HG02884 (cell line): ENCODE data around the gene PIK3C2A.

Experiments
- ATAC-seq: cut with Tn5 transposase; IDR thresholded peaks from one replicate; pipeline ENCODE4 v1.9.1; 2021; ENCODE audit warnings: mild to moderate bottlenecking, moderate library complexity; ENCODE audit not compliant: unreplicated experiment

Gene PIK3C2A

DNA sequence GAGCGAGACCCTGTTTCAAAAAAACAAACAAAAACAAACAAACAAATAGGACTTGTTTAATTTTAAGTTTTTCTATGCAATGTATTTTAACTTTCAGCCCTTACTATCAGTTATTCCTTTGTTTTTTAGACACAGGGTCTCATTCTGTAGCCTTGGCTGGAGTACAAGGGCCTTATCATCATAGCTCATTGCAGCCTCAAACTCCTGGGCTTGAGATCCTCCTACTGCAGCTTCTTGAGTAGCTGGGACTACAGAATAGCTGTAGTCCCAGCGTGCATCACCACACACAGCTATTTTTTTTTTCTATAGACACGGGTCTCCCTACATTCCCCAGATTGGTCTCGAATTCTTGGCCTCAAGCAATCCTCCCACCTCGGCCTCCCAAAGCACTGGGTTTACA lies 44.5 kb downstream of the PIK3C2A start:
- no peak for ATAC-seq

GRCh38 chr11:17162376-17162775 lies 45.4 kb downstream of the PIK3C2A start:
- no peak for ATAC-seq

GRCh38 chr11:17161515-17161914 lies 46.3 kb downstream of the PIK3C2A start:
- no peak for ATAC-seq

DNA sequence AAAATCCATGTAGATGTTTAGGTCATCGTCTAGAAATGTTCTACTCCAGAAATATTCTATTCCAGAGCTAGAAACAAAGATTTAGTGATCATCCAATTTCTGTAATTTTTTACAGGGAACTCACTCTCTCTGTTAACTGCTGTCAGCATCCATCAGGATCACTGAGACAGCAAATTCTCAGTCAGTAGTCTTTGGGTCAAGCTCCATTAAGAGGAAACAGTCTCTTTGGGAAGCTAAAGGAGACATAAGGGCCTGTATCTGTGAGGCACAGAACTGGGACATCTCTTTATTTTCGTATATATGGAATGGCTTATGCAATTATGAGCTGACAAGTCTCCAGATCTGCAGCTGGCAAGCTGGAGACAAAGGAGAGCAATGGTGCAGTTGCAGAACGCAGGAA lies 48.3 kb downstream of the PIK3C2A start:
- ATAC-seq: no peak
